DMS53 treated with DMSO at 0.1 percent for 48 hours (cell line): ENCODE data around the gene TMEM40.
"Not testable (repeated sequence)": the region's sequence is repeated elsewhere in the genome, so short reads cannot be mapped to it uniquely, and the experiment has no call there.

Experiments
- DNase-seq: peaks from one replicate; lab custom pipeline; 2025; ENCODE audit not compliant: unreplicated experiment; lab: John Stamatoyannopoulos, UW

Gene TMEM40, protein sequence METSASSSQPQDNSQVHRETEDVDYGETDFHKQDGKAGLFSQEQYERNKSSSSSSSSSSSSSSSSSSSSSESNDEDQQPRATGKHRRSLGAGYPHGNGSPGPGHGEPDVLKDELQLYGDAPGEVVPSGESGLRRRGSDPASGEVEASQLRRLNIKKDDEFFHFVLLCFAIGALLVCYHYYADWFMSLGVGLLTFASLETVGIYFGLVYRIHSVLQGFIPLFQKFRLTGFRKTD

DNA sequence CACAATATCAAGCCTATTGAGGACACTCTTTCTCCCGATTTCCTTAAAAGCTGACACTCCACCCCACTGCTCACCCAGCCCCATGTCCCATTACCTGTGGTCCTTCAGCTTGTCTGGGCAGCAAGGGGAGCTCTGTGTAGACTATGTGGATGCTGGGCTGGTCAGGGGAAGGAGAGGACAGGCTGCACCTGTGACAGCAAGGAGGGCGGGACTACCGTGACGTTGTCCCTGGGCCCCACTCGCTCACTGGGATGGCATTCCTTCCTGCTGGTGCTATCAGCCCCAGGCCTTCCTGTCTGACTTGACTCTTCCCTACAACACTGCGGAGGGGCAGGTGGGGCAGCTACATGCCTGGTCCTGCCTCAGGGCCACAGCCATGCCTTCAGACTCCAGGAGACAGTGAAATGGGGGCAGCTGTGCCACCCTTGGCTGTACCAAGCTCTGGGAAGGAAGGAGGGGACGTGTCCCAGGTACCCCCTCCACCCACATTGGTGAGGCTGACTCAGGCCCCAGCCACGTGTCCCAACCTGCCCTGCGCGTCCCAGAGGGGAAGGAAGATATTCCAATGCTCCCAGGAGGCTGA is at the start of gene TMEM40:
TSS of gene TMEM40 (minus strand) at position 163 of the 583 bp plus-strand sequence. CDS start 9,427 bp downstream, outside the sequence.
- DNase-seq: no peak

DNA sequence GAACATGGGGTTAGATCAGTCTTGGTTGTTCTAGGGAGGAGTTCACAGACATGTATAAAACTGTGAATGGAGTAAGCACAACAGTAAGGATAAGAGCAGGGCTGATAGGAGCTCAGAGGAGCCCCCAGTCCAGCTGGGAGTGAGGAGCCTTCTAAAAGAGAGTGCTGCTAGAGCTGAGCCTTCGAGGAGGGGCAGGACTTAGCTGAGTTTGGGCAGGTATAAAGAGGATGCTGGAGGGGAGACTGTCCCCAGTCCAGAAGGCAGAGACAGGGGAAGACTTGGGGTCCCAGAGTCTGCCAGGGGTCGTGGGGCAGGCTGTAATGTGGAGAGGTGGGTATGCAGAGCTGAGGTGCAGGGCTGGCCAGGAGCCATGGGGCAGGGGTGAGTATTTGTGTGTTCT is 49.5 kb upstream of the TMEM40 start:
- no peak for DNase-seq

DNA sequence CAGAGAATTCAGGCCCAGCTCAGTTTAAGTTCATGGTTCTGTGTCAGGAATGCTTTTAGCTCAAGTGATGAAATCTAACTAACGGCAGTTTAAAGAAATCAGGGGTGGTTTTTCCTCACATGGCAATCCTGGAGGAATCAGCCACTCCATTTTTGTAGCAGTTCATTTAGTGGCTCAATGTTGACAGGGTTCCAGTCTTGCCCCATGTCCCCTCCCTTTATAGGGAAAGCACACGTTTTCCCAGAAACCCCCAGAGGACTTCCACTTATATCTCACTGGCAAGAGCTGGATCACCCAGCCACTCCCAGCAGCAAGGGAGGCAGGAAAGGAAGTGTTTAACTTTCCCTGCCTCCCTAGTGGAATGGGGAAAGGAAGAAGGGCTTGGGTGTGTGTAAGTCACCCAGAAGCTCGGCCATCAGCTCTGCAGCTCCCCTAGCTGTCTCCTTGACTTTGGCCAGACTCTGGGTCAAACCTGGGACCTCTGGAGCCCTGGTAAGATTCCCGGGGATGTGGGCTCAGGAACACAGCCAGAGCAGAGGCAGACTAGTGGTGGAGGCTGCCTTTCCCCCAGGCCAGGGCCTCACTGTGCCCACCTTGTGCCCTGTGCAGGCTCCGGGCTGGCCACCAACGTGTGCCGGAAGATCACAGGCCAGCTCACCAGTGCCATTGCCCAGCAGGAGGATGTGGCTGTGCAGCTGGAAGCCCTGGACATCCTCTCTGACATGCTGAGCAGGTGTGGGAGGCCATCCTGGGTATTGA is 48.7 kb upstream of the TMEM40 start:
- no peak for DNase-seq

DNA sequence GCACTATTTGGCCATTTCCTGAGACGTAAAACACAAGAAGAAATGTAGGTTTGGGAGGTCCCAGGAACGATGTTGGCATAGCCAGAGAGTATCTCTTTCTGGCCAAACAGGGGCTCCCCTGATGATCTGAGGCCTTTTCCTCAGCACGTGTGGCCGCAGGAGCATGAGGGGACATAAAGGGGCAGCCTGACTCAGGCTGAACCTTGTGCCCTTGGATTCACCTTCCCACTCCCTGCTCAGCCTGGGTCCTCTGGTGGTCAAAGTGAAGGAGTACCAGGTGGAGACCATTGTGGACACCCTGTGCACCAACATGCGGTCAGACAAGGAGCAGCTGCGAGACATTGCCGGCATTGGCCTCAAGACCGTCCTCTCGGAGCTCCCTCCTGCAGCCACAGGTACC is 48.0 kb upstream of the TMEM40 start:
- DNase-seq: no peak

DNA sequence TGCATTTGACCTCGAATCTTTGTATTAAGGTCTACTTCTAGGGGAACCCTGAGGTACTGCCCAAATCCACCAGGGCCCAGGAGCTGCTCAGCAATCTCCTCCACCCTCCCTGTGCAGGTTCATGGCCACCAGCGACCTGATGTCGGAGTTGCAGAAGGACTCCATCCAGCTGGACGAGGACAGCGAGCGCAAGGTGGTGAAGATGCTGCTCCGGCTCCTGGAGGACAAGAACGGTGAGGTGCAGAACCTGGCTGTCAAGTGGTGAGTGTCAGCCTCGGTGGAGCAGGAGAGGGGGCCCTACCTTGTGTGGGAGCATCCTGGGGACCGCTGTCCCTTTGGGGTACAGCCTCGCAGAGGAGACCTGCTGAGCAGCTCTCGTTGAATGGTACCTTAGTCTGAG is 44.3 kb upstream of the TMEM40 start:
- DNase-seq: no peak

DNA sequence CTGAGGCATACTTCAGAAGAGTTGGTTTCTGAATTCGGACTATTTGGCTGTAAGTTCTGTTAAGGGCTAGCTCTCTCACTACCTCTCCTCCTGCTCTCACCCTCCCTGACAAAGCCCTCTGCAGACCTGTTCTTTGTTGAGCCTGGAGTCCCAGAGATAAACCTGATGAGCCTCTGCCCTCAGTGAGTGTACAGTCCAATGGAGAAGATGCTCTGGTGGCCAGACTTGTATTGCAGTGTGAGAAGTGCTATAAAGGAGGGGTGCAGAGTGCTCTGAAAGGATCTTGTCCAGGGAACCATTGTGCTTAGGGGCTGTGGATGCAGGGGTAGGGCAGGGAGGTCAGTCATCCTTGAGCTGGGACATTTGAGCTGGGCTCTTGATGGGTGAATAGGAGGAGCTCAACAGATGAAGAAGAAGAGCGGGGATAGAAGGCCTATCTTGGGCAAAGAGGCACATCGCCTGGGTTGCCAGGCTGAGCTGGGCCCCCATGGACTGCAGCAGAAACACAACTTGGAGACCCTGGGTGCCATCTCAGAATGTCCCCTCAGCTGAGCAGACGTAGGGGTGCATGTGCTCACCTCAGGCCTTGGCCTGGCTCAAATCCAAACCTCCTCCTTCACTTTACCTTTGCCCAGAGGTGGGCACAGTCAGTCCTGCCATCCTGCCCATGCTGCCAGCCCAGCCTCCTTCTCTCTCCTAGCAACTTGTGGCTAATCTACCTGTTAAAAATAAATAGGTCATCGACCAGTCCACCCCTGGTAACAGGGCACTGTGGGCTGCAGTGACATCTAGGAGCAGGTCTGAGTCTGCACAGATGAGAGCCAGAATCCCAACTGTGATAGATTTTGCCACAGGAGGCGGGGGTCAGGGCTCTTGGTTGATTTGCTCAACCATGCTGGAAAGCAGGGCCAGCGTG is 40.7 kb upstream of the TMEM40 start:
- DNase-seq: no peak

DNA sequence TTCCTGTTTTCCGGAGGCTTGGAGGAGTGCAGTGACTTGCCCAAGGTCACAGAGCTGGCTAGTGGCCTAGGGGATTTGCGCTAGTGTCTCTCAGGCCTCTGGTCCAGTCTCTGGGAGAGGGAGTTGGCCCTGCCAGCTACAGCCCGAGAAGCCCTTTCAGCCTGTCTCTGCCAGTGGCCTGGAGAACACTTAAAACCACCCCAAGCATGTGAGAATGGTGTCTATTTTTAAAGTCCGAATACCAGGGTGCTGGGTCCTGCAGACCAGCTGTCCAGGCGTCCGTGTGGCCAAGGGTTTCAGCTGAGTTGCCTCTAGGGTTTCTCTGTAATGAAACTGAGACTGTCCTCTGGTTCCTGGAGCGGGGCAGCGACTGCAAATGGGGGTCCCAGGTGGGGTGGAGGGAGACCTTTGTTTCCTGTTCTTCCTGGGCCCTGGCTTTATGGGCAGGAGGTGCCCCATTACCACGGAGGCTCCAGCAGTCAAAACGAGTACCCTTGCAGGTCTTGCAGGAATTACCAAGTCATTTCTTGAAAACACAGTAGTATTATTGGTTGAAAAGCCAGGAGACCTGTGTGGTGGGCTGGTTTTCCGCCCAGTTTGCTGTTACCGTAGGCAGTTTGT is 39.6 kb upstream of the TMEM40 start:
- no peak for DNase-seq

DNA sequence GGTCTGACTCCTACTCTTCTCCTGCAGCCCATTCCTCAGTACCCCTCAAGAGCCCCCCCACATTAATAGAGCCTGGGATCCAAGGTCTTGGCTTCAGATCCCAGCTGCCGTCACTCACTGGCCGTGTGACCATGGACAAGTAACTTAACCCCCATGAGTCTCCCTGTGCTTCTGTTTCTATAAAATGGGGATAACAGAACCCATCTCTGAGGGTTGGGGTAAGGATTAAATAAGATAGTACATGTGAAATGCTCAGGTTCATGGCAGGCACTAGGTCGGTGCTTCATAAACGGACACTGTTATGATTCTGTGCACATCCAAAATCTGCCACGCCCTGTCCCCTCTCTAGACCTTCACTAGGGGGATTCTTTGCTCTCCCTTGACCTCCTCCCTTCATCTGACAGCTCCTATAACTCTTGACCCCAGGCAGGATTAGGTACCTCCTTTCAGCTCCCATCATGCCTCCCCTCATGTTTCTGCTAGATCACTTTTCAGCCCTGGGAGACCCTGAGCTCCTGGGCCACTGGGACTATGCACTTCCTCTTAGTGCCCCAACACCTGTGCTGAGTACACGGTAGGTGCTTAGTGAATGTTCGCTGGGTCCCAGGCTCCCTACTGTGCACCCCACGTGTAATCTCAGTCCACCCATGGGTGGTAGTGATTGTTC is 39.0 kb upstream of the TMEM40 start:
- no peak for DNase-seq

DNA sequence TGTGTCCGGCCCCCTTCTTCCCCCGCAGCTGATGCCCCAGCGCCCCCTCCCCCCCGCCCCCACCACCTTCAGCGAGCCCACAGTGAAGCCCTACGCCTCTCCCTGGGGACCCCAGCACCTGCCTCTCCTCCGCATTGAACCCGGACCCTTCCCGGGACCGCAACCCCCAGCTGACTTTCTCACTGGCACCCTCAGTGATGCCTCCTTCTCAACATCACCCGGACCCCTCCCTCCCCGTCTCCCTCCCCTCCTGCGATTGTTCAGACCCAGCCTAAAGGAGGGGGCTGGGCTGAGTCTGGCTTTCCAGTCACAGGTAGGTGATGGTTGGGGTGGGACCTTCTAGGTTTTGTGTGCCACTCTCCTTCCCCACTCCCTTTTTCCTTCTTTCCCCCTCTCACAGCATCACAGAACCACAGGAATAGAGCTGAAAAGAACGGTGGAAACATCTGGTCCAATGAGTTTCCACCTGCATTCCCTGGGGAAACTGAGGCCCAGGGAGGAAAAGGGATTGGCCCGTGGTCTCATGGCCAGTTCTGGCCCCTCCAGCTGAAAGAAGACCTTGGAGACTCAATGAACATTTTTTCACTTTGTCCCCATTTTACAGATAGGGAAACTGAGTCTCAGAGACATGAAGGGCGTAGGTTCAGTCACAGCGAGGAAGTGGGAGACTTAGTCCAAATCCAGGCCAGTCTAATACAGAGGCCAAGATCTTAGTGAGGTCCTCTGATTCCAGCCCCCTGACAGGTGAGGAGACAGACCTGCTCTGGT is 38.2 kb upstream of the TMEM40 start:
- DNase-seq: no peak

DNA sequence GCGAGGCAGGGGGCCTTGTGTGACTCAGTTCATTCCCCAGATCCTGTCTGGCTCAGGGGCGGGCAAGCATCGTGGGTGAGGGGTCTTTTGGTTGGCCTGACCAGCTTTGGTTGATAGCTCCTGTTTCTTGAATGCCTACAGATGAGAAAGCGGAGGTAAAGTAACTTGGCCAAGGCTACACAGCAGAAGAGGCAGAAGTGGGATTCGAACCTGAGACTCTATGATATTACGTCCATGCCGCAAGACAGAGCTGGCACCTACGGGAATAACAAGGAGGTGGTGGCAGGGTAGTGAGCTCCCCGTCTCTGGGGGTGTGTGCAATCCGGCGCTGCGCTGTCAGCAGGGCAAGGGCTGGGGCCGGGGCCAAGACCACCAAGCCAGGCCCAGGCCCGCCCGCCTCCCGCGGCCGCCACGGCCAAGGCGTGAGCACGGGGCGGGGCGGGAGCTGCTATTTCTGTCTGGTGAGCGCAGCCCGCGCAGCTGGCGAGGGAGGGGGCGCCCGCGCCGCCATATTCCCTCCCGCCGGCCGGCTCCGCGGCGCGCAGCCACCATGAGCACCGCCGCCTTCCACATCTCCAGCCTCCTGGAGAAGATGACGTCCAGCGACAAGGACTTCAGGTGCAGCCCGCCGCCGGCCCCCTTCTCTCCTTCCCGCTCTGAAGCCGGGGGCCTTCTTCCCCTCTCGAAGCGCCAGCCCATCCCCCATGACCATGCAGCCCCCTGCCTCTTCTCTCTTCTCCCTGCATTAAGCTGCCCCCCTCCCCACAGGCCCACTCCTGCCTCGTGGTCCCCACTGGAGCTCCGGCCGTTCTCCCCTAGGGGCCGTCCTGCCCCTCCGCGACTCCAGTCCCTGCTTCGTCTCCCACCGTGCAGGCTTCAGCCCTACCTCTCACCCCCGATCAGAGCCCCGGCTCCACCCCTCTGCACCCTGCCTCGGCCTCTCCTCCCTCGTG is 37.4 kb upstream of the TMEM40 start, which contains the start of gene CAND2:
TSS of gene CAND2 (plus strand) at position 510 of the 953 bp plus-strand sequence. CDS start at position 551, 41 bp downstream.
- no peak for DNase-seq

DNA sequence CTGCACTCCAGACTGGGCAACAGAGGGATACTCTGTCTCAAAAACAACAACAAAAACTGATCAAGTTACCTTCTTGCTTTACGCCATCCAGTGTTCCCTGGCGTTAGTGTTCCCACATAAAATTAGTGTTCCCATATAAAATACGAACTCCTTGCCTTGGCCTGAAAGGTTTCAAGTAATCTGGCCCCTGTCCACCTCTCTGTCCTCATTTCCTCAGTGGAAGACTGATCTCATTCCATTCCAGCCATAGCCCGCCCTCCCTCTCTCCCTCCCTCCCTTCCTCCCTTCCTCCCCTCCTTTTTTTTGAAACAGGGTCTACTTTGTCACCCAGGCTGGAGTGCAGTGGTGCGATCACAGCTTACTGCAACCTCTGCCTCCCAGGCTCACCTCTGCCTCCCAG is 34.6 kb upstream of the TMEM40 start:
- DNase-seq: no peak

DNA sequence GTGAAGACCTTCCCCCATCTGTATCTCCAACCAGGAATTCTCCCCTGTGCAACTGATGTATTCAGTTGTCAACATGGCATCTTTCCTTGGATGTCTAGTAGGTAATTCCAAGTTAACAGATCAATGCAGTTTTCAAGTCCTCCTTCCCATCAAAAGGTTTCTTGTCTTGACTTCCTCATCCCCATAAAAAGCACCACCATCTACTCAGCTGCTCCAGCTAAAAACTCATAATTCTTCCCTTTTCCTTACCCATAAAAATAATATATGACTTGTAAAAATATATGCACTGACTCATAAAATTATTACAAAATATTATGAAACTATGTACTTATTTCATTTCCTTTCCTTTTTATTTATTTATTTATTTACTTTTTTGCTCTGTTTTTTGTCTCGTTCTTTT is 32.4 kb upstream of the TMEM40 start:
- DNase-seq: no peak

DNA sequence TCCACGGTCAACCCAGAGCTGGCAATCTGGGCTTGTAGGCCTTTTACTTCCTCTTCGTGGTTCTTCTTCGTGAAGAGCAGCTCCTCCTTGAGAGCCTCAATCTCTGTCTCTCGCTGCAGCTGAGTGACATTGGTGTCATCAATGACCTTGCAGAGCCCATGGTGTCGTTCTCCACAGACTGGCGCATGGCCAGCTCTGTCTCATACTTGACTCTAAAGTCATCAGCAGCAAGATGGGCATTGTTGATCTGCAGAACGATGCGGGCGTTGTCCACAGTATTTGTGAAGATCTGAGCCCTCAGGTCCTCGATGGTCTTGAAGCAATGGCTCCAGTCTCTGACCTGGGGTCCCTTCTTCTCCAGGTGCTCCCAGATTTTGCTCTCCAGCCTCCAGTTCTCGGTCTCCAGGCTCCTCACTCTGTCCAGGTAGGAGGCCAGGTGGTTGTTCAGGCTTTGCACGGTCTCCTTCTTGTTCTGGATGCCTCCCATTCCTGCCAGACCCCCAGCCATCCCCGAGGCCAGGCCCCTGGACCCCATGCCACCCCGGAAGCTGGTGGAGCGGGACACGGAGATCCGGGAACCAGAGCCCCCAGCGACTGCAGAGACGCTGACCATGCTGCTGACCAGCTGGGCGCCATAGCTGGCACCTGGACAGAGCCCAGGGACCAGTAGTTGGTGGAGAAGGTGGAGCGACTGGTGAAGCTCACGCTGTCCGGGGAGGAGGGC is 29.1 kb upstream of the TMEM40 start:
- DNase-seq: not testable (repeated sequence)

DNA sequence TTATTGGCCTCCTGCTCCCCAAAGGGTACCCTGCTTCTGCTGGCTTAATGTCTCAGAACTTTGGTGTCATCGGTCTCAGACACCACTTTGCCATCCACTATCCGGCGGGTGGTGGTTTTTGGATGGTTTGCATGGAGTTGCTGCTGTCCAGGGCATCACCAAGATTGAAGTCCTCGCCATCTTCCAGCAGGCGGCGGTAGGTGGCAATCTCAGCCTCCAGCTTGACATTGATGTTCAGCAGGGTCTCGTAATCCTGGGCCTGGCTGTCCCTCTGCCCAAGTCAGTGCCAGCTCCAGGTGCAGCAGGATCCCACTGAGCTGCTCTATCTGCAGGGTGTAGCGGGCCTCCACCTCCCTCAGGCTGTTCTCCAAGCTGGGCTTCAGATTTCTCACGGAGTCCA is 28.3 kb upstream of the TMEM40 start:
- DNase-seq: not testable (repeated sequence)

DNA sequence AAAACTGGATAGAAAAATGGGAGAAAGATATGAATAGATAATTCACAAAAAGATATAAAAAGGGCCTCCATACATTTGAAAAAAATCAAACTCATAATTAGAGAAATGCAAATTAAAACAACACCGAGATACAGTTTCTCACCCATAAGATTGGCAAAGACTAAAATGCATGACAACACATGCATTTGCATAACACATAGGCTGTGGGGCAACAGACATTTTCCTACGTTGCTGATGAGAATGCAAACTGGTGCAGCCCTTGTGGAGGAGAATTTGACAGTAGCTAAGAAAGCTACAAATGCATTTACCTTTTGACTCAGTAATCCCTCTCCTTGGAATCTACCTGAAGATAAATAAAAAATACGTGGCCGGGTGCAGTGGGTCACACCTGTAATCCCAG is 26.0 kb upstream of the TMEM40 start:
- DNase-seq: no peak

DNA sequence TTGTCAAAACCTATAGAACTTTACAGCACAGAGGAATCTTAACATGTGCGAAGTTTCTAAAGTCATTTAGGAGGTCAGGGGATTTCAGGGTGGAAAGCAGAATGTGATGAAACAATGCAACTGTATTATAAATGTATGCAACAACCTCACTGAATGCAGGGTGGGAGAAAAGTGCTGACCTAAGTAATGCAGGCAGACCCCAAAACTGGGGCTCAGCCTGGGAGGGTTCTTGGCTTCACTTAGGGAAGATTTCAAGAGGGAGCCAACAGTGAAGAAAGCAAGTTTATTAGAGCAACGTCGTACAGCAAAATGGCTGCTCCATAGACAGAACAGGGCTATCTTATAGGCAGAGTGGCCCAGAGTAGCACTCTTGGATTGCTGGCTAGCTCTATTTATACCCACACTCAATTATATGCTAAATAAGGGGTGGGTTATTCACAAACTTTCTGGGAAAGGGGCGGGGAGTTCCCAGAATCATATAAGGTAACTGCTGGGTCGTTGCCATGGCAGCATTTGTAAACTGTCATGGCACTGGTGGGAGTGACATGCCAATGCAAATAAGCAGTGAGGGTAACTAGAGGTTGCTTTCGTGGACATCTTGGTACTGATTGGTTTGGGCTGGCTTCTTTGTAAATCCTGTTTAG is 23.2 kb upstream of the TMEM40 start:
- DNase-seq: no peak

DNA sequence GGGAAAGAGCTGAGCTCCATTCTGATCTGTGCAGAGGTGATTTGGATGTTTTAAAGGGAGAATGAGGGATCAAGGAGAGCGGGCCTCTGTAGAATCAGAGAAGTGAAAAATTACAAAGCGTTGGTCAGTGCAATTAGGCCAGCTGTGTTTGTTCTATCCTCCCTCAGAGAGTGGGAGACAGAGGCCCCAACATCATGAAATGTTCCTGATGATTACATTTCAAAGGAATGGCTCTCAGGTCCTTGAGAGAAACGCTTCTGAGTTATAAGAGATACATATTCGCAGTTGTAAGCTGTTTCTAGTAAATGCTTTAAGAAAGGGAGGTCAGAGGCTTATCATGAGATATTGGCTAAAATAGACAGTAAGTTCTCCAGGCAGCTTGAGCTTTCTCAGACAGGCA is 21.7 kb upstream of the TMEM40 start:
- DNase-seq: no peak
